PC-9 (cell line): Measurements from ENCODE around the gene IL17RA.

Experiments
- CTCF ChIP-seq: fragments of 200-600 bp; sonication (generic); conservative IDR thresholded peaks from 2 replicates; pipeline ENCODE4 v1.6.1; 2017; ENCODE audit warnings: mixed run types, antibody characterized with exemption, mild to moderate bottlenecking, moderate library complexity
- EZH2 ChIP-seq: fragments of 200-600 bp; sonication (generic); IDR thresholded peaks from 2 replicates; pipeline ENCODE4 v1.8.0; 2017; ENCODE audit warnings: antibody characterized with exemption, low read depth

- TF ChIP-seq CTCF (no peak), EZH2 (no peak)
Measured at GRCh38 chr22:17072877-17073276, 11.9 kb upstream of the IL17RA start.
